GM12878 (cell line): Measurements from ENCODE around the gene CHD6. TPM values are rescaled to one million over a fixed set of nuclear protein-coding genes. Genes with fewer than 3 reads are reported as not detected.
A peak's percentile ranks its signal among the peaks of the same experiment; 100 is the strongest.

Experiments
- ATAC-seq: fragments of 200-7000 bp; cut with Tn5 transposase; 3 replicates; pipeline ENCODE4 v1.9.1; 2020; ENCODE audit warnings: mild to moderate bottlenecking, moderate library complexity
- BruUV-seq: library from RNA; stranded (reverse); fragments of 400-500 nt; replicated peaks from 2 replicates; lab custom pipeline; 2021; lab: Mats Ljungman, UMichigan
- CTCF ChIA-PET: fragments of 300-600 bp; sonication (Branson Sonifier 250); formaldehyde crosslinking; extraction: SDS; loops from one replicate; lab custom pipeline; 2021; ENCODE audit warnings: inconsistent platforms; lab: Yijun Ruan, JAX
- POLR2A ChIA-PET: fragments of 350-600 bp; formaldehyde crosslinking; extraction: SDS; loops from one replicate; lab custom pipeline; 2021; ENCODE audit warnings: inconsistent platforms; lab: Charles Lee
- RAD21 ChIA-PET: fragments of 300-600 bp; sonication (Branson Sonifier 250); formaldehyde crosslinking; loops from one replicate; lab custom pipeline; 2023; ENCODE audit warnings: antibody characterized with exemption; ENCODE audit not compliant: unreplicated experiment; lab: Charles Lee
- SMC1A ChIA-PET: fragments of 300-600 bp; sonication (Branson Sonifier 250); formaldehyde crosslinking; loops from one replicate; lab custom pipeline; 2023; ENCODE audit not compliant: unreplicated experiment, uncharacterized antibody; lab: Charles Lee
- DNase-seq: peaks from one replicate; pipeline ENCODE4 v3.0.0-alpha.2; 2011; ENCODE audit warnings: low read depth, low spot score
- FAIRE-seq: peaks from 3 replicates; lab custom pipeline; 2011; peaks lifted over from hg19 to GRCh38; lab: Jason Lieb, UNC
- H2AFZ ChIP-seq: 2 replicates; pipeline ENCODE4 v1.6.0; 2011; ENCODE audit warnings: low read depth, low read length, control low read depth; ENCODE audit not compliant: control insufficient read depth
- H3K27ac ChIP-seq: 2 replicates; pipeline ENCODE4 v1.5.1; 2011; ENCODE audit warnings: control low read depth; ENCODE audit not compliant: control insufficient read depth, insufficient read depth
- H3K27me3 ChIP-seq, 2 experiments: replicated peaks in 1 of 2; 2 replicates each; pipeline versions ENCODE4 v1.6.0 to v1.6.1; 2011; ENCODE audit warnings: low read length in 1 of 2; ENCODE audit not compliant: control insufficient read depth in 2 of 2, insufficient read depth in 2 of 2
- H3K36me3 ChIP-seq, 2 experiments: 2 replicates each; pipeline ENCODE4 v1.5.1; 2011; ENCODE audit warnings: low read length in 1 of 2; ENCODE audit not compliant: control insufficient read depth in 2 of 2, insufficient read depth in 2 of 2
- H3K4me1 ChIP-seq: 2 replicates; pipeline ENCODE4 v1.6.1; 2011; ENCODE audit warnings: mild to moderate bottlenecking, low read length, moderate library complexity, mixed read lengths; ENCODE audit not compliant: control insufficient read depth, insufficient read depth
- H3K4me2 ChIP-seq: 2 replicates; pipeline ENCODE4 v1.6.0; 2011; ENCODE audit warnings: control low read depth; ENCODE audit not compliant: control insufficient read depth, insufficient read depth
- H3K4me3 ChIP-seq: fragments of 200-600 bp; sonication (generic); 2 replicates; pipeline ENCODE4 v1.5.1; 2016
- H3K79me2 ChIP-seq: 2 replicates; pipeline ENCODE4 v1.6.0; 2011; ENCODE audit warnings: low read length; ENCODE audit not compliant: control insufficient read depth, insufficient read depth
- H3K9ac ChIP-seq: 2 replicates; pipeline ENCODE4 v1.8.0; 2011; ENCODE audit warnings: low read length, control low read depth, mixed read lengths; ENCODE audit not compliant: control insufficient read depth, insufficient read depth
- H3K9me3 ChIP-seq: replicated peaks from 3 replicates; pipeline ENCODE4 v1.5.1; 2011; ENCODE audit warnings: mild to moderate bottlenecking, low read length; ENCODE audit not compliant: control insufficient read depth, insufficient read depth
- H4K20me1 ChIP-seq: 2 replicates; pipeline ENCODE4 v1.6.0; 2011; ENCODE audit not compliant: control insufficient read depth, insufficient read depth
- CHD2 ChIP-seq: IDR thresholded peaks from 2 replicates; pipeline ENCODE4 v1.6.1; 2011; ENCODE audit warnings: low read depth, low read length, improper control_type of control experiment, borderline replicate concordance
- CREB1 ChIP-seq: IDR thresholded peaks from 2 replicates; pipeline ENCODE4 v1.6.1; 2012; ENCODE audit warnings: low read depth, mild to moderate bottlenecking, inconsistent platforms
- EED ChIP-seq: sonication (generic); IDR thresholded peaks from 2 replicates; pipeline ENCODE4 v1.6.1; 2016; ENCODE audit warnings: antibody characterized with exemption, low read depth
- EGR1 ChIP-seq, 2 experiments: IDR thresholded peaks; 1 replicate in 1 of 2; 2 replicates in 1 of 2; pipeline ENCODE4 v1.6.1; 2011 to 2012; ENCODE audit warnings: low read depth in 2 of 2, low read length in 2 of 2, borderline replicate concordance in 1 of 2, mild to moderate bottlenecking in 1 of 2, moderate library complexity in 1 of 2
- ELK1 ChIP-seq: IDR thresholded peaks from 2 replicates; pipeline ENCODE4 v1.6.1; 2012; ENCODE audit warnings: low read depth, low read length, improper control_type of control experiment
- IKZF1 ChIP-seq: fragments of 450-650 bp; conservative IDR thresholded peaks from 2 replicates; pipeline ENCODE4 v1.6.1; 2017; ENCODE audit warnings: antibody characterized with exemption, mild to moderate bottlenecking
- IKZF2 ChIP-seq, 2 experiments: fragments of 450-650 bp; IDR thresholded peaks; 2 replicates each; pipeline ENCODE4 v1.6.1; 2017; ENCODE audit warnings: mild to moderate bottlenecking in 2 of 2, moderate library complexity in 2 of 2
- JUND ChIP-seq: IDR thresholded peaks from 2 replicates; pipeline ENCODE4 v1.6.1; 2012; ENCODE audit warnings: low read depth, mild to moderate bottlenecking, low read length, improper control_type of control experiment, moderate library complexity
- MTA2 ChIP-seq: fragments of 450-650 bp; IDR thresholded peaks from 2 replicates; pipeline ENCODE4 v1.6.1; 2016; ENCODE audit warnings: low read depth, mild to moderate bottlenecking, moderate library complexity
- MTA3 ChIP-seq: IDR thresholded peaks from 2 replicates; pipeline ENCODE4 v1.6.1; 2012; ENCODE audit warnings: low read length, inconsistent platforms, borderline replicate concordance
- PAX8 ChIP-seq: fragments of 450-650 bp; IDR thresholded peaks from 2 replicates; pipeline ENCODE4 v1.6.1; 2017; ENCODE audit warnings: mild to moderate bottlenecking, moderate library complexity
- POLR2A ChIP-seq: IDR thresholded peaks from 2 replicates; pipeline ENCODE4 v1.6.1; 2011; ENCODE audit warnings: low read depth, mild to moderate bottlenecking, low read length
- POU2F2 ChIP-seq: IDR thresholded peaks from 3 replicates; pipeline ENCODE4 v1.6.1; 2011; ENCODE audit warnings: low read depth, mild to moderate bottlenecking, low read length, borderline replicate concordance
- RELB ChIP-seq: fragments of 450-650 bp; IDR thresholded peaks from 2 replicates; pipeline ENCODE4 v1.6.1; 2017; ENCODE audit warnings: low read depth, mild to moderate bottlenecking, moderate library complexity
- SIN3A ChIP-seq: IDR thresholded peaks from 2 replicates; pipeline ENCODE4 v1.6.1; 2012; ENCODE audit warnings: low read depth, low read length, improper control_type of control experiment
- ZNF384 ChIP-seq: IDR thresholded peaks from 2 replicates; pipeline ENCODE4 v1.6.1; 2012; ENCODE audit warnings: low read depth, mild to moderate bottlenecking, low read length, improper control_type of control experiment, borderline replicate concordance
- WGBS: methylation state at CpG from one replicate; pipeline ENCODE4 v1.1.6; 2016; ENCODE audit warnings: low lambda C conversion rate; ENCODE audit not compliant: insufficient replicate concordance, insufficient coverage; ENCODE audit errors: missing lambda C conversion rate; 5-methylcytosine and 5-hydroxymethylcytosine counted together
- in situ Hi-C: fragments of 300-500 bp; cut with MboI; formaldehyde crosslinking; loops from 9 replicates; pipeline ENCODE4 v1.14.3; 2018; ENCODE audit warnings: mixed read lengths
- intact Hi-C: fragments of 100-400 bp; cut with micrococcal nuclease; formaldehyde crosslinking; loops from one replicate; pipeline ENCODE4 v1.14.2; 2022; ENCODE audit not compliant: unreplicated experiment
- polyA plus RNA-seq, 11 experiments: library from polyadenylated mRNA; depleted of rRNA in 4 of 11; unstranded in 6 of 11; stranded (reverse) in 5 of 11; fragments of >200 nt; fragmentation: Nextera tagmentation in 4 of 11; fragmentation: Illumina TruSeq in 1 of 11; extraction: Ambion mirVana in 4 of 11; extraction: Trizol in 1 of 11; gene quantifications; 1 replicate in 1 of 11; 2 replicates in 10 of 11; pipeline versions ENCODE4 v1.2.1 to v1.2.3, GENCODE V29; 2011 to 2016; ENCODE audit warnings: inconsistent platforms in 2 of 11, missing spikeins in 2 of 11, low read depth in 1 of 11
- total RNA-seq, 4 experiments: library from RNA; depleted of rRNA in 3 of 4; stranded (reverse); fragments of >200 nt in 3 of 4; fragmentation: Illumina TruSeq in 1 of 4; extraction: Trizol in 1 of 4; gene quantifications; 2 replicates each; pipeline versions ENCODE4 v1.2.1 to v1.2.3, GENCODE V29; 2013 to 2021

The CHD6 gene
- total and polyA plus RNA-seq, 10 of the 15 experiments (the other 5 are each of a cell fraction or from before 2014, with no cell fraction given), result 4.3 to 25.5 (median 17.1) TPM

- ChIA-PET CTCF (interaction anchor here (0.8 to 1.4 kb wide), 4 partner anchors 9 to 49 kb away, joined by 3 read pairs; no protein-coding TSS in a partner anchor), POLR2A (interaction anchor here (0.6 to 1.6 kb wide), 8 partner anchors 9 to 279 kb away, joined by 3 to 7 read pairs (median 3); no protein-coding TSS in a partner anchor), RAD21 (interaction anchor here (1.1 to 3.2 kb wide), 8 partner anchors 9 to 626 kb away, joined by 3 to 33 read pairs (median 6); no protein-coding TSS in a partner anchor), SMC1A (interaction anchor here (0.6 to 3.3 kb wide), 10 partner anchors 10 to 77 kb away, joined by 3 to 21 read pairs (median 4); no protein-coding TSS in a partner anchor)
- Histone ChIP-seq H3K27me3 (no peaks in the 10 kb centered on the region), H3K4me3 (peak overlapping the region; percentile 84), H3K4me2 (peak overlapping the region; percentile 72), H4K20me1 (no peaks in the 10 kb centered on the region), H3K27ac (no peak overlapping the region), H3K9ac (peak overlapping the region; percentile 75), H3K4me1 (no peaks in the 10 kb centered on the region; the same call in 1 of the 2 replicates), H3K36me3 (no peaks in the 10 kb centered on the region), H2AFZ (no peak overlapping the region), H3K79me2 (peaks cover 43% of the 10 kb centered on the region), H3K9me3 (no peaks in the 10 kb centered on the region)
- DNase-seq (no peak), ATAC-seq (0 out of 3 replicates have a peak, but pooled peaks have one; percentile 7), FAIRE-seq (no peak)
- under 1% methylated on average over 23 of the region's 35 CpGs for WGBS
- intact Hi-C loops, result loop anchor here (5.0 kb wide), 1 partner anchor 75 kb away; no protein-coding TSS in a partner anchor
- TSS peak; percentile 49 for BruUV-seq
- in situ Hi-C loops, result no loop called here
- TF ChIP-seq RELB (peak; percentile 48; the same call in 1 of the 2 replicates), IKZF2 (IDR thresholded peaks at IDR 0.05) (0 out of 4 replicates have a peak, but pooled peaks of 1 of the 2 experiments have one; percentile 10), POU2F2 (no peak), PAX8 (no peak), CHD2 (0 out of 2 replicates have a peak, but pooled peaks have one; percentile 21), JUND (no peak), IKZF1 (0 out of 2 replicates have a peak, but pooled peaks have one; percentile 13), MTA2 (no peak), ZNF384 (peak; percentile 48; the same call in 1 of the 2 replicates), EGR1 (IDR thresholded peaks at IDR 0.05; ENCODE audit: borderline replicate concordance in 1 of 2, low read depth in 2 of 2, low read length in 2 of 2) (peak in 1 of 2 experiments; percentile 83; a peak in 2 of 3 replicates), CREB1 (0 out of 2 replicates have a peak, but pooled peaks have one; percentile 16), MTA3 (no peak), POLR2A (peak; percentile 38; the same call in 1 of the 2 replicates), ELK1 (no peak), EED (0 out of 2 replicates have a peak, but pooled peaks have one; percentile 19), SIN3A (peak; percentile 75; the same call in 1 of the 2 replicates)
Measured at GRCh38 chr20:41617059-41617901, 897 bp downstream of the CHD6 start.
